ENCODE measurements around the gene HOXA7.

HOXA7 gene

DNA sequence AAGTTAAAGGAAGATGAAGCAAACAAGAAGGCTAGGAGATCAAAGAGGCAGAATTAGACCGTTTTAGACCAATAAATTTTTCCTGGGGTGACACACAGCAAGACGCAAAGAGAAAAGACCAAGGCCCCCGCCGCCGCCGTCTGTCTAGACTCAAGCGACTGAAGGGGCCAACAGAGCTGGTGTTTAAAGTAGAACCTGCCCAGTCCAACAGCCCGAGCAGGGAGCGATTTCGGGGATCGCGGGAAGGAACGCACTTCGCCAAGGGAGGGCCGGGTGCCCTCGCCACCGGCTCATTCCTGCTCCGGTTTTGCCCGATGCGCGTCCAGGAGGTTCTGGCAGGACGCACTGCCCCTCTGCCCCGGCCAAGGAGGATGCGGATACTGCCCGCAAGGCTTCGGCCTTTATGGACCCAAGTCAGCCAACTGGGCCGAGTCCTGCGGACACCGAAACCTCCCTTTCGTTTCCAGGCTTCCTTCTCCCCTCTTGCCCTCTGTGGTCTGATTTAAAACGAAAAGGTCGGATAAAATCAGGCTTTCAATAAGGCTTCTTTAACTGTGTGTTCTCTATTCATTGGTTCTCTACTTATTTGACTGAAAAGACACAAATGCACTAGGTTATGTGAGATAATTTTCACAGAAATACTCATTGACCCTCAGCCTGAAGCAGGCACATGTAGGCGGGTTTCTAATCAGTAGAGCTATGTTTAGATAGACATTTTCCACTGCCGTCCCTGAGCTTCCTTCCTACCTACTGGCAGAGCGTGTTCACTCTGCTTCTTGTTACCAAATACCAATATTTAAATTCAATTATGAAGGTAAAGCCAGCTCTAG is 2.2 kb upstream of the HOXA7 start:
- peak; percentile 23 for DNase-seq

DNA sequence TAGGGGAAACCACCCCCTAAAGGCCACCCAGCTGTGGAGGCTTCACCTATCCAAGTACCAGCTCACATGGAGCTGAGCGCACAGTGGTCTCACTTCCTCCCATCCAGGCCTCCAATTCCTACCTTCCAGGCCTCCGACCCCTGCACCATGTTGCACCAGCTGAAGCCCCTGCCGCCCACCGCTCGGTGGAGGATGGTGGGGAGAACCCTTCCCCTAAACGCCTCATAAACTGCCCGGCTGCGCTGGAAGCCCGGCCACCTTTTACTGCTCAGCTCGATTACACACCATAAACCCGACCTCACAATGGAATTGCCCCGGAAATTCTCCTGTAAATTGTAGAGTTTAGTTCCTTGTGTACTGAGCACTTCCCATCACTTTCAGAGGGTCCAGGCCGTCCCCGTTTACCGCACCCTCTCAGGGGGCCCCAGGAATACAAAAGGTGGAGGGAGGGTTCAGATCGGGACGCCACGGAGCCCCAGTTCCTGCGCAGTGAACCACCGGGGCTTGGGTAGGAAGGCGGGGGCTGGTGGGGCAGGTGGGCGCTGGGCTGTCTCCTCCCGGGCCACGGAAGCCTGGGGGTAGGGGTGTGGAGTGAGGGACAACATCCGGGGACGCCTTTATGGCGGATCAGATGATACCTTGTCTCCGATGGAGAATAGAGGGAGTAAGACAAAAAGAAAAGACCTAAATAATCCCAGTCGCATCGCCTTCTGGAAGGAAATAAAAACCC is 1.4 kb upstream of the HOXA7 start:
- DNase-seq = peak; percentile 22

DNA sequence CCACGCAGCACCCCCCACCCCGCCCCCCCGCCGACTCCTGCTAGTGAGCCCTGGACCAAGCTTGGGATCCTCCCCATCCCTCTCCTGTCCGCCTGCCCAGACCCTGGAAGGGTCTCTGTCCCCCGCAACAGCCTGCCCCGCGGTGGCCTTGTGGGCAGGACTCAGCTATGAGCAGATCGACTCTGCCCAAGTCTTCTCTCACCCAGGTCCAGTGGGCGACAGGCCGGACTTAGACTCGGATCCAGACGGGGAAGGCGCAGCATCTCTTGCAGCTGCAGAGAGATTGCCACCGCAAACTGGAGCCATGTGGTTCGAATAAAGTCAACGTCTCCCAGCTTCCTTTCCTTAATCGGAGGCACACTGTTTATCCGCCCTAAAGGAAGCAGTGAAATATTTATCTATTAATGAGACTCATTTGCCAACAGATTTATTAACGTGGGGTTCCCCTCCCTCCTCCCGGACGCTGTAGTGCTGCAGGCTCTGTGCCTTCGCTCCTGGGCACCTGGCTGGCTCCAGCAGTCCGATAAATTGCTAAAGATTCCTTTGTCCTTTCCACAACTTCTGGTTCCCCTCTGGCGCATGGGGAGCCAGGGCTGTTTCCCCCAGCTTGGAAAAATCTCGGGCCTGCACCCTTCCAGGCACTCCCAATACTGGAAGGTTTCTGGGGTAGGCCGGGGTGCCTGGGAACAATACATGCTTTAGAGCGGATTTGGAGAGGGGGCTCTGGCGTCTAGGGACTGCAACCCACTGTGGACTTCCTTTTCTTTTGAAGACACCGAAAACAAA is 634 bp upstream of the HOXA7 start:
- no peak for DNase-seq

DNA sequence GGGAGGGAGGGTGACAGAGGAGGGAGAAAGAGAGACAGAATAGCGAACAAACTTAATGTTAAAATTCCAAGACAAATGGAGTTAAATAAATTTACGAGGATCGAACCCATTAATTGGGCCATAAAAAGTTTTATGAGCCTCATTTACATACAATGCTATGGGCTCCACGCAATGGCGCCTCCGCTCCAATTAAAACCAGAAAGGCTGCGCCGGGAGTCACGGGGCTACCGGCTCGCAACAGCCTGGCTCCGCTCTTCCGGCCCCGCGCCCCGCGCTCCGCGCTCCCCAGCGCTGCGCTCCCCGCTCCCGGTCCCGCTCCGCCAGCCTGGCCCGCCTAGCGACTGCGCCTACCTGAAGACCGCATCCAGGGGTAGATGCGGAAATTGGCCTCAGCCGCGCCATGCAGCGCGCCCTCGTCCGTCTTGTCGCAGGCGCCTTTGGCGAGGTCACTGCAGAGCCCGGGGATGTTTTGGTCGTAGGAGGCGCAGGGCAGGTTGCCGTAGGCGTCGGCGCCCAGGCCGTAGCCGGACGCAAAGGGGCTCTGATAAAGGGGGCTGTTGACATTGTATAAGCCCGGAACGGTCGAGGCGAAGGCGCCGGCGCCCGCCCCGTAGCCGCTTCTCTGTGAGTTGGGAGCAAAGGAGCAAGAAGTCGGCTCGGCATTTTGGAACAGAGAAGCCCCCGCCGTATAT is 513 bp downstream of the HOXA7 start:
- DNase-seq = peak; percentile 63

DNA sequence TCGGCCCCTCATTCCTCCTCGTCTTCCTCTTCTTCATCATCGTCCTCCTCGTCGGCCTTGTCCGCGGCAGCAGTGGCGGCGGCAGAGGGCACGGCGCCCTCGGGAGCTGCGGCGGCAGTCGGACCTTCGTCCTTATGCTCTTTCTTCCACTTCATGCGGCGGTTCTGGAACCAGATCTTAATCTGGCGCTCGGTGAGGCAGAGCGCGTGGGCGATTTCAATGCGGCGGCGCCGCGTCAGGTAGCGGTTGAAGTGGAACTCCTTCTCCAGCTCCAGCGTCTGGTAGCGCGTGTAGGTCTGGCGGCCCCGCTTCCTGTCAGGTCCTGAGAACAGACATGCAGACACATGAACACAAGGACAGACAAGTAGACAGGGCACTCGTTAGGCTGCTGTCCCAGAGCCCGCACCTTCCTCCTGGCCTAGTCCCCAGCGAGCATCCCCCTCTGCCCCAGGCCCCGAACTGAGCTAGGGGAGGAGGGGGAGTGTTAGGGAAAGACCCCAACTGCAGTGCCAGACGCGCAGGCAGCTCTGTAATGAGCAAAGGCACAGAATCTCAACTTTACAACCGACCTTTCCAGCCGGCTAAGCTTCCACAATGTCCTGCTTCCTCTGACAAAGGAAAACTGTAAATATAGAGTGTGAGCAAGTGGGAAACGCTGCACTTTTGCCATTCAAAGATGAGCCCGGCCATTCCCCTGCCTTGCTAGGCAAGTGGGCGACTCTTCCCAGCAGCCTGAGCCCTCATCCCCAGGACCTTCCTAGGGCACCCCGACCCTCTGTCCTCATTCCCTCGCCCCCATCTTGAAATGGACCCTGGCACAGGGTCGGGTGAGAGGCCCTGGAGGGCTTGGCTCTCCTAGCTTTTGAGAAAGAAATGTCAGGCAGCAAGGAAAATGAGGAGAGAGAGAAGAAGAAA is 1.3 kb downstream of the HOXA7 start:
- DNase-seq = peak; percentile 57

DNA sequence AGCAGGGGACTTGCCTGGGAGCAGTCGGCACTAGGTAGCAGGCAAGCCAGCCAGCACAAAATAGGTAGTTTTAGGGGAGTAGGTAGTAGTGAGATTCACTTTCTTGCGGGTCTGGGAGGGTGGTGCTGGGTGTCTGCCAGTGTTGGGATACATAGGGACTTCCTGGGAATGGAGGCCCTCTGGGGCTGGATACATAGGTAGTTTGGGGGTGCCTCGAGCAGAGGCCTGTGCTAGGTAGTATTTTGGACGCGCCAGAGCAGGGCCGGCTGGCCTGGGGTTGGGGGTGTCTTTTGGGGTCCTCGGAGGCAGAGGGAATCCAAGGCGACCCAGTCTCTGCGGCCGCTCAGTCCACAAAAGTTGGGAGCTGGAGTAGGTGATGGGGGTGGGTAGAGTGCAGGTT is 2.1 kb downstream of the HOXA7 start:
- peak; percentile 20 for DNase-seq

DNA sequence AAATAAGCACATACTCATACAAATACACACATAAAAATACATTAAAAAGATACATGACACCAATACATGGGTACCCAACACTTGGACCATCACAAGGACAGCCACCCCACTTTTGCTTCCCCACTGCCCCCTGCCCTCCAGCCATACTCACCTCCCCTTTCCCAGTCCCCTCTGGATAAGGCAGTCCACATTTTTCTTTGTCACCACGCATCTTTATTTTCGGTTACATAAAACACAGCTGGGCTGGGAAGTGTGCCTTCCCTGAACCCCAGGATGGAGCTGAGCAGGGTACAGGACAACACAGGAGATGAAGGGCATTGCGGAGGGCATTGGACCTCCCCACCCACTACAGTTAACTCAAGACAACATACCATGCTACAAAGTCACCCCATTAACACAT is 2.9 kb downstream of the HOXA7 start:
- DNase-seq = peak; percentile 13

DNA sequence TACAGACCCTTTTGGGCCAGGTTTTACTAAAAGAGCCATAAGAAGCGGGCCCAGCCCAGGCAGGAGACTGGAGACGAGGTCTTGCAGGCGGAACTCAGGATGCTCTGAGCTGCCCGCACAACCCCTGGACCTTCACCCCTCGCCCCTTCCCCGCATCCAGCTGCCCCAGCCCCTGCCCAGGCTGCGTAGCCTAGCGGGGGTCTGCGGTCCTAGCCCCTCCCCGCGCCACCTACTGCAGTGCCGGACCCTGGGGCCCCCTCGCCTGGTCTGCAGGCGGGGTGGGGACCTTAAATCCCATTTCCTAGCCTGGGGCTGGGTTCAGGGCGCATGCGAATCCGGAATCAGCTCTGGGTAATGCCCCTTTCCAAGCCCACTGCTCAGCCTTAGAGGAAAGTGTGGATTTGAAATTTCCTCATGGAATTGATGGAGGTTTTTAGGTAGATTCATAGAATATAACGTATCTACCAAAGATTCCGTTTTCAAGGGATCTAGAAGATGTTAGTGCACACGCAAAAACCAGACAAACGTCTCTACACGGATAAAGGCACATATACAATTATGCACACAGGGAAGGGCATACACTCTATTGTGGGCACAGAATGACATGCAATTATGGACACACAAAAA is 3.5 kb downstream of the HOXA7 start:
- peak; percentile 14 for DNase-seq

DNA sequence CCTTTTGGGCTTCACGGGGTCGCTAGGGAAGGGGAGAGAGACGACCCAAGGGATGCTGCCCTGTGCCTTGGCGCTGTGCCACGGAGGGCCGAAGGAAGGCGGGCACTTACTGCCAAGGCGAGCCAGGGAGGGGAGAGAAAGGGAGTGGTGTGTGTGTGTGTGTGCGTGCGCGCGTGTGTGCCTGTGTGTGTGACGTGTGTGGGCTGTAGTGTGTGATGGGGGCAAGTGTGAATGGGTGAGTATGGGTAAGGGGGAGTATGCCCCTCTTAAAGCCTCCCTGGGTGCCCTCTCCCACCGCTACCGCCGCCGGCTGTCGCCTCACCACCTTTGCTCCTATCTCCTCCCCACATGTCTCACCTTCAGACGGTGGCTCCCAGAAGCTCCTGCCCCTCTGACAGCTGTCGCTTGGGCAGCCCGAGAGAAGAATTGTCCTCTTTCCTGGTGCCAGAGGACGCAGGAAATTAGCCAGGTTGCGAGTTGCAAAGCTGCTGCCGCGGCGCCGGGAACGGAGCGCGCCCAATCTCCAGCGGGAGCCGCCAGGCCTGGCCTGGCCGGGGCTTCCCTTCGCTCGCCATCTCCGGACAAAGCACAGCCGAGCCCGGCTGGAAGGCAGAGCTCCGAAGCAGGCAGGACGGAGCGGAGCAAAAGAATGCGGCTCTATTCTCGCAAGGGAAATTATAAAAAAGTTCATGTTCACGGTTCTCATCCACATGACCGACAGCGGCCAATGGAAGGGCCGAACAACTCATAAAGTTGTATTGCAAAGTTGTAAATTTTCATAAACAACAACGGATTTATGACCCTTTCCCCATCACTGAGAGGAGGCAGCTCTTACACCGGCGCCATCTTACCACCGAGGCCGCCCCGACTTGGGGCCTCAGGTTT is 4.3 kb downstream of the HOXA7 start, which contains the start of gene HOXA3:
Gene HOXA3 (minus strand): TSS at position 653 of the 885 bp plus-strand sequence. CDS start 41,943 bp downstream, outside the sequence.
- DNase-seq = peak; percentile 86

DNA sequence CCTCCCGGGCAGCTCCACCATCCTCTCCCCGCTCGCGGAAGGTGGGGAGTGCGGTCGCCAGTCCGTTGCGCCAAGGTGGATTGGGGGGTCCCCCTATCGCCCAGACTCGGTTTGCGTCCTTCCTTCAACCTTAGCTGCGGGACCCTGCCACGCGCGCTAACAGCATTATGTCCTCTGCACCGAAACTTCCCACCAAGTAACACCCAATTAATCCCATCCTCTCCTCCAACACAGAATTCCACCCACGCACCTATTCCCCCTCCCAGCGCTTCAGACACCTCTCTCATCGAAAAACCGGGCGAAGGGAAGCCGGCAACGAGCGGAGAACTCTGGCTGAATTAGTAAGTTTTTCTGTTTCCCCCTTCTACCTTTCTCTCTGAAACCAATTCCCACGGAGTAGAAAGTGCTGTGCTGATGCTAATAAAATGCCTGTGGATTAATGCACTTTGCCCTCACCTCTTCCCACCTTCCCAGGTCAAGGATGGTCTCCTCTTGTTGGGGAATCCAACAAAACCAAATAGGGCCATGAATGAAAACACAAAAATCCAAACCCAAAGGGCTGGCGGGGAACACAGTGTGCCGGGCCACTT is 5.0 kb downstream of the HOXA7 start:
- no peak for DNase-seq

DNA sequence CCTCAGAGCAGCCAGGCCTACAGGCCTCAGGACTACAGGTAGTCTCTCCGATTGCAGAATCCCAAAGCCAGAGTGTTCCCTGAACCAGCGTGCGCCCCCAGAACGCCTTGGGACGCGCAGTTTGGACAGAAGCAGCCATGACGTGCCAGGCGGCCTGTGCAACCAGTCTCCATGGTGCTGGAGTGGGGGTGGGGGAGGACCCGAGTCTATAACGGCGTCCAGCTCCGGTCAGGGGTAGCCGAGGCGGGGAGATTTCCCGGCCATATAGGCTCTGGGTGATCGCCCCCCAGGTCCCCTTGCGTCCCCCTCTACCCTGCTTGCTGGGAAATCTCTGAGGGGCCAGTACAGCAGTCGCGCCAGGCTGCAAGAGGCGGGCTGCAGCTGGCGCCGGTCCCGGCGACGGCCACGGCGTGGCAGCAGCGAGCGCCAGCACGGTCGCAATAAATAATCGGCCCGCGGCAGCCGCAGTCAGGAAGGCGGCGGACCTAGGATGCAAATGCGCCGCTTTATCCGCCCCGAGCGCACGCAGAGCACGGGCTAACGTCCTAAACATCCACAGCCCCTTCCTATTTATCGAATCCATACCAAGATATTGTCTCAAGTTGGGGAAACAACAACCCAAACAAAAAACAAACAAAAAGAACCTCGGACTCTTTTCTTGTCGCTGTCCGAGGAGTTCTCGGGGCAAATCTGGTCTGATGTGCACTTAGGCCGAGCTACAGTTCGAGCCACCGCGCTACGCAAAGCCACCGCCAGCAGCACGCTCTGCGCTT is 5.7 kb downstream of the HOXA7 start:
- peak; percentile 90 for DNase-seq

DNA sequence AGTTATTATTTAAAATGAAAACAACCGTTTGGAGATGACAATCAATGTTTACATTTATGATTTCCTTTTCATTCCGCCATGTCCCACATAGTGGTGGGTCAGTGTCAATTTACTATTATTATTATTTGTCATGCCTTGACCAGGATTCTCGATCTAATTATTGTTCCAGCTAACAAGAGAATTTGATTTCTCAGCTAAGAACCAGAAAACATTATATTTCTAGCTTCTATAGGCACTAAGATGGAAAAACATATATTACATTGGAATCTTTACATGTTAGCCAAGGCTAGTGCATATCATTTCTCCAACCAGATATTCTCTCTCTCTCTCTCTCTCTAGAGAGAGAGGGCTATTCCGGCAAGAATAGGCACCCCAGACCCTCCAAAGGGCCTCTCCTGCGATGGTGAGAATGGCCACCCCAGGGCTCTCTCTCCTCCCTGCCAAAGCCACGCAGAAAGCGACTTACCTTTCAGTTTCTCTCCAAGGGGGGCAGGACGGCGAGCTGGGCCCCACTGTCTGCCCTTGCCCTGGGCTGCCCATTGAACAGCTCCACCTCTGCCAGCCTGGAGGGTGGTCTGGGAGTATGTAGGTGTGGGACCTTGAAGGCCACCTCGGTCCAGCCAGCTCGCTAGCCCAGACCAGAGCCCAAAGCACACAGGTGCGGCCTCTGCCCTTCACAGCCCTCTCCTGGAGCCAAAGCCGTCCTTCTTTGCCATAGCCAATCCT is 6.5 kb downstream of the HOXA7 start:
- no peak for DNase-seq

DNA sequence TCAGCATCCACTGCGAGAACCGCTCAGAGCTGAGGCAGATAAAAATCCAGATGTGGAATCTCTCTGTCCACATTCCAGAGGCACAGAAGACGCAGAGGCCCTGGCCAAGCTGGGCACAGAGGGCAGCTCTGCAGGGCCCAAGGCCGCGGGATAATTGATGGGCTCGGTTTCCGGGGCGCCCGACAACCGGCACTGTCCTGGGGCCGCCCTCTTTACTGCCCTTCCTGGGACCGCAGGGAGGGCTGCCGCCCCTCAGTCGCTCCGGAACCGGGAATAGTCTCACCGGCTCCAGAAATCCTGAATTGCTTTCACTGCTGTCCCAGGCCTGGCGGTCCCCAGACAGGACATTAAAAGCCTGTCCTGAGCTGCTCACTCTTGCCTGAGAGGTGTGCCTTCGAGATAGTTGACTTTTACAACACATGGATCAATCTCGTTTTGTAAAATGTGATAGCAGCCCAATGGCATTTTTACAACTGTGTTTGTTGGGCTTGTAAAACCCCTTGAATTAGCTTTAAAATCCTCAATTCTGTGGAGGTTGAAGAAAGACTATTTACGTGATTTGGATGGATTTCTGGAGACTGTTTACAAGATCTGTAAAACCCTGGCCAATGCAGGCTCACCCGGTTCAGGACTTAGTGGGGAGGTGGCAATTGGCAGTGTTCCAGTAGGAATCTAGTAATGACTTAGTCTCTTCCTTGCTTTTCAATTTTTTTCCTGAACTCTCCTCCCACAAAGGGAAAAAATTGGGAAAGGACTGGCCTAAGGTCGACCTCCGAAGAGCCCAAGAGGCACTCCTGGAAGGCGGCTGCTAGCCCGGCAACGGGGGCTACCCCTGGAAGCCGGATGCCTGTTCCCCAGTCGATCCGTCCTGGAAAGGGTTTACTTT is 7.5 kb downstream of the HOXA7 start:
- peak; percentile 43 for DNase-seq

DNA sequence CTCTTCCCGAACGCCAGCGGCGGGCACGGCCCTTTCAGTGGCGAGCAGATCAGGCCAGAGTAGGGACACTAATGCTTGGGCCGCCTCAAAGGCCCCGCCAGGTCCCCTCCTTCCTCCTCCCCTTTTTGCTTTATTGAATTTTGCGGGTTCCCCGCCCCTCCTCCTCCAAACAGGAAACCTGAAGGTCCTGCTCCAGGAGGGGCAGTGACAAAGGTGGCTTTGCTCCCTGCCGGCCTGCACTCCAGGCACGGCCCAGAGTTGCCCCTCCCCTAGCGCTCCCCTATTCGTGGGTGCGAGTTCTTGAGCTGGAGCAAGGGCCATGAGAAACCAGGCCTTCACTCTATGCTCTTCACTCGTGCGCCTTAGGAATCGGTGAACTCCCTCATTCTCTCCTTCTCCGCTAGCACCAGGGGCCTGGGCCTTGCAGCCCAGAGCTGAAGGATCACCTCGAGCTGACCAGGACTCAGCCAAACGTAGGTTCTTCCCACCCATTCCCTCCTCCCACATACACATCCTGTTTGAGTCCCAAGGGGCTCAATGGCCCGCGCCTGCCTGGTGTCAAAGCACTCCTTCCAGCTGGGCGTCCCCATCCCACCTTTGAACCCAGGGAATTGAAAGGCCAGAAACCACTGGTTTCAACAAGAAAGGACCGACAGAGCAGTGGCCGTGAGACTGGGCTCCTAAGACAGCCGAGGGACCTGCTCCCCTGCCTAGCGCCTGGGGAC is 8.3 kb downstream of the HOXA7 start:
- peak; percentile 37 for DNase-seq

DNA sequence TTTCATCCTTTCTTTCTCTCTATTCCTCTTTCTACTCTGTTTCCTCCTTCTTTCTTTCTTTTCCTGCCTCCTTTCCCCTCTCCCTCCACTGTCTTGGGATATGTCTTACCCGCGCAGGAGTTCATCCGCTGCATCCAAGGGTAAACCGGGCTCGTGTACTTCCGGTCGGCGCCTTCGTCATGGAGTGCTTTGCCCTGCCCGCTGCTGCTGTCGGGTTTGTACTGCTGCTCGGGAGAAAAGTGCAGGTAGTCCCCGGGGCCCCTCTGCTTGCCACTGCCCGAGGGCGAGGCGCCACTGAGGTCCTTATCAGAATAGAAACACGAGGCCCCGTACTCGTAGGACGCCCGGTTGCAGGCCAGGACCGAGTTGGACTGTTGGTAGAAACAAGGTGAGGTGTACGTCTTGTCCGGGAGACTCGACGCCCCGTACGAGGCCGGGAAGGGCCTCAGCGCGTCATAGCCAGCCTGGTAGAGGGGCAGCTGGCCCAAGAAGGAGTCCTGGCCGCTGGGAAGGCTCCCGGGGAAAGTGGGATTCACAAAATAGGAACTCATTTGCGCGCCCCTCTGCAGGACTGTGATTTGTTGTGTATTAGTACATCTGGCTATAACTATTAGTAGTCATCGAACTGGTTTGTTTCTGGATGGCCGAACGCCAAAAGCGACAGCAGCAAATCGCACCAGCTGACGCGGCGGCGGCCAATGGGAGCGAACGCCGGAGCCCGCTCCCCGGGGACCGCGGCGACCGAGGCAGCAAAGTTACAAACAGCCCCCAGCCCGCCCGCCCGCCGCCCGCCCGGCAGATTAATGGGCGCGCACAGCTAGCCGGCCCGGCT is 9.1 kb downstream of the HOXA7 start, which contains the start of gene HOXA6:
Gene HOXA6 (minus strand): TSS at position 576 of the 832 bp plus-strand sequence. CDS start 25 bp downstream, at position 551.
- DNase-seq = peak; percentile 77

Measured in femur (tissue), 1 donor.